ENCODE results near the gene TUBE1. TPM values are rescaled to one million over a fixed set of nuclear protein-coding genes. Genes with fewer than 3 reads are reported as not detected.
"Not testable (repeated sequence)": the region's sequence is repeated elsewhere in the genome, so short reads cannot be mapped to it uniquely, and the experiment has no call there.

The TUBE1 gene
- total RNA-seq, 1 donor from 2014 or later: 25.8 TPM

DNA sequence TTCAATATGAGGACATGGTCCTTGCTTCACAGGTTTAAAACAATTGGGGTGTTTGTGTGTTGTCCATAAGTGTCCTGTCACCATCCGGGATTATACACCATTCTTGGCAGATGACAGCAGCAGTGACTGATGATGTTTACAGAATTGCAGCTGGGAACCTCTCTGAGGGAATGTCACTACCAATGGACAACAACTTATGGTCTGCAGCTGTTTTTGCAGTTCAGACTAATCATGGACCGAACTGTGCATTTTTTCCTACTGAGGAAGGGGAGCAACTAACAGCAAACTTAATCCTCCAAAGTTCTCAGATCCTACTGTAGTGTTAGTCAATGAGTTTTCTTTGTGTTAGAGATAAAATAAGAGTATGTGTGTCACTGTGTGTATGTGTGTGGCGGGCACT lies 26.1 kb upstream of the TUBE1 start:
- DNase-seq (ENCODE audit: low spot score, unreplicated experiment): no peak
- Mint-ChIP-seq H3K36me3 (ENCODE audit: insufficient read depth) (no peaks in the 10 kb centered on the region), H3K27me3 (no peaks in the 10 kb centered on the region), H3K4me3 (ENCODE audit: low read depth) (no peak overlapping the region), H3K9me3 (ENCODE audit: low read depth) (no peaks in the 10 kb centered on the region), H3K4me1 (ENCODE audit: low read depth) (peaks cover 5% of the 10 kb centered on the region), H3K27ac (no peak overlapping the region)
- TF ChIP-seq, protein P1, sequence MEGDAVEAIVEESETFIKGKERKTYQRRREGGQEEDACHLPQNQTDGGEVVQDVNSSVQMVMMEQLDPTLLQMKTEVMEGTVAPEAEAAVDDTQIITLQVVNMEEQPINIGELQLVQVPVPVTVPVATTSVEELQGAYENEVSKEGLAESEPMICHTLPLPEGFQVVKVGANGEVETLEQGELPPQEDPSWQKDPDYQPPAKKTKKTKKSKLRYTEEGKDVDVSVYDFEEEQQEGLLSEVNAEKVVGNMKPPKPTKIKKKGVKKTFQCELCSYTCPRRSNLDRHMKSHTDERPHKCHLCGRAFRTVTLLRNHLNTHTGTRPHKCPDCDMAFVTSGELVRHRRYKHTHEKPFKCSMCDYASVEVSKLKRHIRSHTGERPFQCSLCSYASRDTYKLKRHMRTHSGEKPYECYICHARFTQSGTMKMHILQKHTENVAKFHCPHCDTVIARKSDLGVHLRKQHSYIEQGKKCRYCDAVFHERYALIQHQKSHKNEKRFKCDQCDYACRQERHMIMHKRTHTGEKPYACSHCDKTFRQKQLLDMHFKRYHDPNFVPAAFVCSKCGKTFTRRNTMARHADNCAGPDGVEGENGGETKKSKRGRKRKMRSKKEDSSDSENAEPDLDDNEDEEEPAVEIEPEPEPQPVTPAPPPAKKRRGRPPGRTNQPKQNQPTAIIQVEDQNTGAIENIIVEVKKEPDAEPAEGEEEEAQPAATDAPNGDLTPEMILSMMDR (IDR thresholded peaks at IDR 0.05; ENCODE audit: unreplicated experiment): no peak

DNA sequence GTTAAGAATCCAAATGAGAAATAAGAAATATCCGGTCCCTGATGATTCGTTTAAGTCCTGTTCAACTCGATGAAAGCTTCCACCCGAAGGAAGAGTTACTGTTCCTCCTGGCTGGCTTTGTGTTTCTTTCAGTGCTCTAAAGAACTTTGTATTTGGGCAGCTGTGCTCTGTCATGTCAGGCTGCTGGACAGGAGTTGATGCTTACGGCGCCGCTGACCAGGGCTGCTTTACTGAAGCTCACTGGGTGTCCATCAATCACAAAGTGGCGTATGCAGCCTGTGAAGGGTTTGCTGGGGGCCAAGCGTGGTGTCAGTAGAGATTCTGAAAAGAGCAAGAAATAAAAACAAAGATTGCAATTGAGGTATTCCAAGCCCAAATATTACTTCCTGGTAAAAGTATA lies 22.0 kb upstream of the TUBE1 start:
- H3K36me3 Mint-ChIP-seq (ENCODE audit: insufficient read depth): peaks cover 3% of the 10 kb centered on the region
- H3K27ac Mint-ChIP-seq: no peak overlapping the region
- H3K9me3 Mint-ChIP-seq (ENCODE audit: low read depth): peaks cover 9% of the 10 kb centered on the region
- H3K27me3 Mint-ChIP-seq: no peaks in the 10 kb centered on the region
- no peak overlapping the region for H3K4me3 Mint-ChIP-seq (ENCODE audit: low read depth)
- no peak for DNase-seq (ENCODE audit: low spot score, unreplicated experiment)
- TF ChIP-seq, protein P1 (IDR thresholded peaks at IDR 0.05; ENCODE audit: unreplicated experiment): no peak
- H3K4me1 Mint-ChIP-seq (ENCODE audit: low read depth): peaks cover 5% of the 10 kb centered on the region

DNA sequence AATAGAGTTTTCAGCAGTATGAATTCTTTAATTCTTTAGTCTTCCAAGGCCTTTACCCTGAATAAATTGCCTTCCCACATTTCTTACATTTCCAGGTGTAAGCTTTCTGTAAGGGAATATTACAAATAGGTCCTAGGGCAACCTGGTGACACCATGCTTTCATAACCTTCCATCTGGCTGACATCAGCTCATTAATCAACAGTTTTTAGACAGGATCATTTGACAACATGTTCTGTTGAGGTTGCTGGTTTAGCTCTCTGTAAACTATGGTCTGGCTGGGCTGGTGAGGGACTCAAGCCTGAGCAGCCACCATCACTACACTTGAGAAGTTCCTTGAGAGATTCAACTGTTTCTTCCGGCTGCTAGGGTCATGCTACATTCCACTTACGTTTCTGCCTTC lies 19.3 kb upstream of the TUBE1 start:
- Mint-ChIP-seq H3K27me3 (no peaks in the 10 kb centered on the region), H3K4me3 (ENCODE audit: low read depth) (no peak overlapping the region), H3K9me3 (ENCODE audit: low read depth) (peaks cover 9% of the 10 kb centered on the region), H3K36me3 (ENCODE audit: insufficient read depth) (peaks cover 11% of the 10 kb centered on the region), H3K4me1 (ENCODE audit: low read depth) (peaks cover 5% of the 10 kb centered on the region), H3K27ac (no peak overlapping the region)
- TF ChIP-seq, protein P1 (IDR thresholded peaks at IDR 0.05; ENCODE audit: unreplicated experiment): no peak
- DNase-seq (ENCODE audit: low spot score, unreplicated experiment): no peak

DNA sequence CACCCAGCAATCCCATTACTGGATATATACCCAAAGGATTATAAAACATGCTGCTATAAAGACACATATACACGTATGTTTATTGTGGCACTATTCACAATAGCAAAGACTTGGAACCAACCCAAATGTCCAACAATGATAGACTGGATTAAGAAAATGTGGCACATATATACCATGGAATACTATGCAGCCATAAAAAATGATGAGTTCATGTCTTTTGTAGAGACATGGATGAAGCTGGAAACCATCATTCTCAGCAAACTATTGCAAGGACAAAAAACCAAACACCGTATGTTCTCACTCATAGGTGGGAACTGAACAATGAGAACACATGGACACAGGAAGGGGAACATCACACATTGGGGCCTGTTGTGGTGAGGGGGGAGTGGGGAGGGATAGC lies 18.7 kb upstream of the TUBE1 start:
- H3K27ac Mint-ChIP-seq; H3K4me3 Mint-ChIP-seq (ENCODE audit: low read depth); H3K4me1 Mint-ChIP-seq (ENCODE audit: low read depth); H3K27me3 Mint-ChIP-seq; DNase-seq (ENCODE audit: low spot score, unreplicated experiment); H3K9me3 Mint-ChIP-seq (ENCODE audit: low read depth): not testable (repeated sequence)
- H3K36me3 Mint-ChIP-seq (ENCODE audit: insufficient read depth): peaks cover 13% of the 10 kb centered on the region

DNA sequence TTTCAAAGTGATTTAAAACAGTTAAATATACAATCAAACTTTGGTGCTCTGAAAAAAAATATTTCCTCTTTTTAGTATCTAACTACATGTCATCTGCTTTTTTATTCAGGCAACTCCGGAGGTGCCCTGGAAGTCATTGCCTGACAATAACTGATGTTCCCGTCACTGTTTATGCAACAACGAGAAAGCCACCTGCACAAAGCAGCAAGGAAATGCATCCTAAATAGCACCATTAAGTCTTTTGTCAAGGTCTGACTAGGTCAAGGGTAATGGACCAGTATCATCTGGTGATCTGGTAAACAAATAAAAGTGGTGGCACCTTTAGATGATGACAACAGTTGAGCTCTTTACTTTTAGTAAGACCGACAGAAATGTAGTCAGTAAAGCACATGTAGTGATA lies 13.3 kb upstream of the TUBE1 start:
- Mint-ChIP-seq H3K4me1 (ENCODE audit: low read depth) (no peaks in the 10 kb centered on the region), H3K27me3 (no peaks in the 10 kb centered on the region), H3K9me3 (ENCODE audit: low read depth) (peaks cover 9% of the 10 kb centered on the region), H3K36me3 (ENCODE audit: insufficient read depth) (peaks cover 21% of the 10 kb centered on the region), H3K27ac (no peak overlapping the region), H3K4me3 (ENCODE audit: low read depth) (no peak overlapping the region)
- TF ChIP-seq, protein P1 (IDR thresholded peaks at IDR 0.05; ENCODE audit: unreplicated experiment): no peak
- no peak for DNase-seq (ENCODE audit: low spot score, unreplicated experiment)

DNA sequence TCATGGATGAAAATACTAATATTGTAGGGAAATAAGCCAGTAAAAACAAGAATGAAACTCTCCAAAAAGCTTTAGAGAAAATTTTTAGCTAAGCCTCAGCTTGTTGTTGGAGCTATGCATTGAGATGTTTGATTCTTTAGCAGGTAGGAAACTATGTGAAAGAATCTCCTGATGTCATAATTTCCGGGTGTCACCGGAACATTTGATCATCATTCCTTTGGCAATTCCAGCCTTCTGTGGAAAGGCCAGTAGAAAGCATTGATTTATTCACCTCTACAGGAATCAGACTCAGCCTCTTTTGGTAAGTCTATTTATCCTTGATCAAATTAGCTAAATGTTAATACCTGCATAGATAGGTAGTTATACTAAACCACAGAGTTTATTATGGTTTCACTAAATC lies 9.6 kb upstream of the TUBE1 start:
- peaks cover 2% of the 10 kb centered on the region for H3K4me1 Mint-ChIP-seq (ENCODE audit: low read depth)
- peaks cover 13% of the 10 kb centered on the region for H3K36me3 Mint-ChIP-seq (ENCODE audit: insufficient read depth)
- H3K27me3 Mint-ChIP-seq: no peaks in the 10 kb centered on the region

More for the DNA sequence above, 9.6 kb upstream of the TUBE1 start:
- no peak for DNase-seq (ENCODE audit: low spot score, unreplicated experiment)
- Mint-ChIP-seq H3K27ac (no peak overlapping the region), H3K9me3 (ENCODE audit: low read depth) (no peaks in the 10 kb centered on the region), H3K4me3 (ENCODE audit: low read depth) (no peak overlapping the region)
- TF ChIP-seq, protein P1 (IDR thresholded peaks at IDR 0.05; ENCODE audit: unreplicated experiment): no peak
